HG02884 (cell line): Measurements from ENCODE around the gene CHRNA4.
"Not testable (repeated sequence)": the region's sequence is repeated elsewhere in the genome, so short reads cannot be mapped to it uniquely, and the experiment has no call there.

Experiments used
- ATAC-seq: cut with Tn5 transposase; IDR thresholded peaks from one replicate; pipeline ENCODE4 v1.9.1; 2021; ENCODE audit warnings: mild to moderate bottlenecking, moderate library complexity; ENCODE audit not compliant: unreplicated experiment

CHRNA4 gene

DNA sequence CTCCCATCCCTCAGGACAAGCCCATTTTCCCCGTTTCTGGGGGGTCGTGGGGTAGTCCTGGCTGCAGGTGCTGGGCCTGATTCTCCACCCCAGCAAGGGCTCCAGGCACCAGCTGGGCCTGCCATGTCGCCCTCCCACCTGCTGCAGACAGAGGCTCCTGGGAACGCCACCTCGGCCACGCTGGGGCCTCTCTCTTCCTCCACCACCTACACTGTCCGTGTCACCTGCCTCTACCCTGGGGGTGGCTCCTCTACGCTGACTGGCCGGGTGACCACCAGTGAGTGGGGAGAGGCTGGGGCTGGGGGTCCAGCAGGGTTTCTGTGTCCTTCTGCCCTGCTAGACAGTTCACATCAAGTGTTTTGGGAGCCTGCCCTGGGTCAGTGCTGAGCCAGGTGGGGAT is 48.9 kb downstream of the CHRNA4 start:
- no peak for ATAC-seq

DNA sequence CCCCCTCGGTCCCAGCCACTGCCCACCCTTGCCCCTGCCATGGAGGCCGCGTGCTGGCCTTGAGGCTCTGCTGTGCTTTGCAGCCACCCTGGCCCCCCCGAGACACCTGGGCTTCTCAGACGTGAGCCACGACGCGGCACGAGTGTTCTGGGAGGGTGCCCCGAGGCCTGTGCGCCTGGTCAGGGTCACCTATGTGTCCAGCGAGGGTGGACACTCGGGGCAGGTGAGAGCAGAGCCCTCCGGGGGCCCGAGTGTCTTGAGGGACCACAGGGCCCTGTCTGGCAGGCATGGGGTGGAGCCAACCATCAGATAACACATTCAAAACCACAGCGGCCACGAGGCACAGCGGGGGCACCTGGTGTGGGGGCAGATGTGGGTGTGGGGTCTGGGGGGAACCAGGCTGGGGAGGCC is 49.3 kb downstream of the CHRNA4 start:
- no peak for ATAC-seq

DNA sequence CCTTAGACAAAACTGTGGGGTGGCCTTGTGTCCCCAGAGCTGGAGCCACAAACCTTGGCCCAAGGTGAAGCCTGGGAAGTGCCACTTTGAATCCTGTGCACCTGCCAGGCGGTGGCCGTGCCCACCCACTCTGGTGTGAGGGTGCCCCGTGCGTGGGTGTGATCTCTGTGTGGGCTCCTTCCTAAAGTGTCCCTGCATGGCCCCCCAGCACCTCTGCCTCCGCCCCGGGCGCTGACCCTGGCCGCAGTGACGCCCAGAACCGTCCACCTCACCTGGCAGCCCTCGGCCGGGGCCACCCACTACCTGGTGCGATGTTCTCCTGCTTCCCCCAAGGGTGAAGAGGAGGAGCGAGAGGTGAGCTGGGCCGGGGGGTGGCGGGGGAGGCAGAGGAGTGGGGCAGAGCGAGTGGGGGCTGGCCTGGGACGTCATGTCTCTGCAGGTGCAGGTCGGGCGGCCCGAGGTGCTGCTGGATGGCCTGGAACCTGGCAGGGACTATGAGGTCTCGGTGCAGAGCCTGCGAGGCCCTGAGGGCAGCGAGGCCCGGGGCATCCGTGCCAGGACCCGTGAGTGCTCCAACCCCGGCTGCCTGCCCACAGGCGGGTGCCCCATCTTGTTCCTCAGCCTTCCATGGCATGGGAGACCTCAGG is 49.8 kb downstream of the CHRNA4 start:
- ATAC-seq: no peak

DNA sequence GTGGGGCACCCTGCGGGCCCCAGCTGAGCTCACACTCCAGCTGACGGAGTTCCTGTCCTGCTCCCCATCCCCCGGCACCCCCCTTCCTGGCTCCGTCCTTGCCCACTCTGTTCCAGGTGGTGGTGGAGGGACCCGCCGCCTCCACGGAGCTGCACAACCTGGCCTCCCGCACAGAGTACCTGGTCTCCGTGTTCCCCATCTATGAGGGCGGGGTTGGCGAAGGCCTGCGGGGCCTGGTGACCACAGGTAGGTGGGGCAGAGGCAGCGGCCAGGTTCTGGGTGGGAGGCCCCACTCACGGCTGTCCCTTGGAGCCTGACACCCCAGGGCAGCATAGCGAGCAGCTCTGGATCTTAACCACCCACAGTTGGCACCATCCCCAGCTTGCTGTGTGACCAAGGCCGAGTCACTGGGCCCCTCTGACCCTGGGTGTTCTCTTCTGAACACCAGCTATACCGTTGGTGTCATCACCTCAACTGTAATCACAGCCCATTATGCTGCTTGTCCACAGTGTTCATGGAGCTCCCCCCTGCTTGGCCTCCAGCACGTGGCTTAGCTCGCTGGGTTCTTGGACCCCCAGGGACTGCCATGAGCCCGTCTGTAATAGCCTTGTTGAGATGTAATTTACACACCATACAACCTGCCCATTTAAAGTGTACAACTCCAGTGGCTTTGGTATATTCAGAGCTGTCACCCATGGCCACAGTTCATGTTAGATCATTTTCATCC is 50.7 kb downstream of the CHRNA4 start:
- no peak for ATAC-seq

DNA sequence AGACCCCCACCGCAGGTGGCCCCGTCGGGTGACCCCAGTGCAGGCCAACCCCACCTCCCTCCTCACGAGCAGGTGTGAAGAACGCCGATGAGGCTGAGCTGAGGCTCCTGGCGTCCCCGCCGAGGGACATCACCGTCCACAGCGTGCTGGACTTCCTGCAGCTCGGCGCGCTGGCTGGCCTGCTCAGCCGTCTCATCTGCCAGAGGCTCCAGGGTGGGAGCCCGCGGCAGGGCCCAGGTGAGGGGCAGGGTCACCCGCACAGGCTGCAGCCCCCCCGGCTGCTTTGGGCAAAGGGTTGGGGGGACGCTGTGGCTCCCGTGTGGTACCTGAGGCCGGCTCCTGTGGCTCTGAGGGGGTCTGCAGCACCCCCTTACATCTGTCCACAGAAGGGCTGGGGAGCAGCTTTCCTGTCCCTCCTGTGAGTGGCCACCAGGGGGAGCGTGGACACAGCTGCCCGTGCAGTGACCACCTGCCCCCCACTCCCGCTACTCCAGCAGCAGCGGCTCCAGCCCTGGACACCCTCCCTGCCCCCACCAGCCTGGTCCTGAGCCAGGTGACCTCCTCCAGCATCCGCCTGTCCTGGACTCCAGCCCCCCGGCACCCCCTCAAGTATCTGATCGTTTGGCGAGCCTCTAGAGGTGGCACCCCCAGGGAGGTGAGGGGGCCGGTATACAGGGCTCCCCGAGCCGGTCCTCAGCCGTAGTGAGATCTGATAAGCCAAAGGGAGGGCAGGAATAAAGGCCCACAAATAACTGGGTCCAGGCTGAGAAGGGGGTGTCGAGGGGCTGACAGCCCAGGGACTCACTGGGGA is 51.7 kb downstream of the CHRNA4 start:
- no peak for ATAC-seq

DNA sequence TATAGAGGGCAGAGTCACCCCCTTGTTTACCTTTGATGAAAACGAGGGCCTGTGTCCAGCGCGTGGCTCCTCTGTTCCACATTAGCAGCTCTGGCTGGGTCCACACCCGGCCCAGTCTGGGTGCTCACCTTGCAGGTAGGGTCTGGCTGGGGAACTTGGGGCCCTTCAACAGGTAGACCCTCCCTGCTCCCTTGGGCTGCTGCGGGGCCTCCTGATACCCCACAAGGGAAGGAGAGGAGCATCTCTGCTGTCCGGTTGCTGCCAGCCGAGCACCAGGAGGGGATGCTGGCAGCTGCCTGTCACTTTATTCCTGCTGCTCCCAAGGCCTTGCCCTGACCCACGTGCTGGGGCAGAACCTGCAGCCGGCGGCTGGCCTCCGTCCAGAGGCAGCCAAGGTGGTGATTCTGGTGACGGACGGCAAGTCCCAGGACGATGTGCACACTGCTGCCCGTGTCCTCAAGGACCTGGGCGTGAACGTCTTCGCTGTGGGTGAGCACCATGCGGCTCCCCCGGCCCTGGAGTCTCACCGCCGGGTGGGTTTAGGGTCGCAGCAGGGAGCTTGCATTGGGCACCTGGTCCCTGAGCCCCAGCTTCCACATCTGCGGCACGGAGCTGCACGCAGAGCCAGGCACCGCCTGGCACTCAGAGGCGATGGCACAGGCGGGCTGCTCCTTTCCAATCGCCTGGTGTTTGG is 52.8 kb downstream of the CHRNA4 start:
- no peak for ATAC-seq

DNA sequence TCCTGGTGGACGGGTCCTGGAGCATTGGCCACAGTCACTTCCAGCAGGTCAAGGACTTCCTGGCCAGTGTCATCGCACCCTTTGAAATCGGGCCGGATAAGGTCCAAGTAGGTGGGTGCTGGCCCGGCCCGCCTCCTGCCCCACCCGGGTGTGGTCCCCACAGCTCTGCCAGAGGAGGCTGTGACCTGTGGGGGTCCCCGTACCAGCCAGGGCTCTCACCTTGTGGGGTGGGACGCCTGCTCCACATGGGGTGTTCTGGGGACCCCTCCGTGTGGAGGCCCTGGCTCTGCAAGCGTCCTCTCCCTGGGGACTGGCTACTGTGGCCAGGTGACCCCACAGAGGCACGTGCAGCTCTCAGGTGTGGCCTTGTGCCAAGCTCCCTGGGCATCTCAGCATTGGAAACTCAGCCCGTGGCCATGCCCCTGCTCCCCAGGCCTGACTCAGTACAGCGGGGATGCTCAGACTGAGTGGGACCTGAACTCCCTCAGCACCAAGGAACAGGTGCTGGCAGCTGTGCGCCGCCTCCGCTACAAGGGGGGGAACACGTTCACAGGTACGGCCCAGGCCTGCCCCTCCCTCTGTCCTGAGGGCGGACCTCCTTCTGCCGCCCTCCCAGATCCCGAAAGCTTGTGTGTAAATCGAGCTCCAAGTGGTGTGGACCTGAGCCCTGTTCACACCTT is 53.5 kb downstream of the CHRNA4 start:
- ATAC-seq: no peak

DNA sequence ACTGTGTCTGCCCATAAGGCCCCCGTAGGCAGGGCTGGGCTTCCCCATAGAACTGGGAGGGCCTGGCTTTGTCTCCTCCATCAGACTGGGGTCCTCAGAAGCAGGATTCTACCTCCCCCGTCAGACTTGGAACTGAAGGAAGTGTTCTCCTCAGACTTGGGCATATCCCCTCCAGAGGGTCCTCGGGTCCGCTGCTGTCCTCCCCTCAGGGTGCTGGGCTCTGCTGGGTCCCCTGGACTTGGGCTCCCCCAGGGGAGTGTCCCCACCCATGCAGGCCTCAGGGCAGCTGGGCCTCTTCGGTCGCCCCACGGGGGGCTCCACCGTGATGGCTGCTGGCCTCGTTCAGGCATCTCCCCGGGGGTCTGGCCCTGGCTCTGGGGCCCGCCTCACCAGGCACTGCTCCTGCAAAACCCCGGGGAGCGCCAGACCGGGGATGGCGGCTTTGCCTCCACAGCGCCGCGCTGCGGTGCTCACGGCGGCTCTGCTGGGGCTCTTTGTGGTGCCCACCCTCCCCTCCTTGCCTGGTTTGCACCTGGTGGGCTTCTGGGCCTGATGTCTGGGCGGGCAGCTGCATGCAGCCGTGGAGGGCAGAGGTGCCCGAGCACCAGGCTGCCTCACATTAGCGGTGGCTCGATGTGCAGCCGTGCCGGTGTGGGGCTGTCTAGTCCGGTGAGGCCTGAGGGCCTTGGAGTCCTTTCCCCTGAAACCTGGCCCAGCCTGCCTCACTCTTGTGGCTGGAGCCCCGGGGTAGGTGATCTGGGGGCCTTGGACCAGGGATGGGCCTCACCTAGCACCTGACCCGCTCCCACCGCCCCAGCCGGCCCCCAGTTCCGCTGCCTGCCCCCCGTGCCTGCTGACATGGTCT is 54.2 kb downstream of the CHRNA4 start:
- ATAC-seq: no peak

DNA sequence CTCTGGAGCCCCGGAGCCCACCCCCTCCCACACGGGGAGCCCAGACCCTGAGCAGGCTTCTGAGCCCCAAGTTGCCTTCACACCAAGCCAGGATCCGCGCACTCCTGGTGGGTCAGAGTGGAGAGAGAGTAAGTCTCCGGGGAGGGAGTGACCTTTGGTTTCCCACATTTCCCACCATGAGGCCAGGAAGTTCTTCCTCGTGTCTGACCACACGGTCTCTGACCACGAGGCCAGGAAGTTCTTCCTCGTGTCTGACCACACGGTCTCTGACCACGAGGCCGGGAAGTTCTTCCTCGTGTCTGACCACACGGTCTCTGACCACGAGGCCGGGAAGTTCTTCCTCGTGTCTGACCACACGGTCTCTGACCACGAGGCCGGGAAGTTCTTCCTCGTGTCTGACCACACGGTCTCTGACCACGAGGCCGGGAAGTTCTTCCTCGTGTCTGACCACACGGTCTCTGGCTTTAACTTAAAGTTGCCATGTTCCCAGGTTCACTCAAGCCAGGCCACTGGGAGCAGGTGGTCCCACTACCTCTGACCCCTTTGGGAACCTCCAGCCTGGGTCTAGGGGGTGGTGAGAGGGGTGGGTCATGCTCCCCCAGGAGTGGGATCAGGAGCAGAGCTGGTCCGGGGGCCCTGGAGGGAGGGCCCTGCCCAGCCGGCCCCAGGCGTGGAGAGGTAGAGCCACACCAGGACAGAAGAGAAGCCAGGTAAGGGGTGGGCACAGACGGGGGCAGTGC is 55.0 kb downstream of the CHRNA4 start:
- not testable (repeated sequence) for ATAC-seq

DNA sequence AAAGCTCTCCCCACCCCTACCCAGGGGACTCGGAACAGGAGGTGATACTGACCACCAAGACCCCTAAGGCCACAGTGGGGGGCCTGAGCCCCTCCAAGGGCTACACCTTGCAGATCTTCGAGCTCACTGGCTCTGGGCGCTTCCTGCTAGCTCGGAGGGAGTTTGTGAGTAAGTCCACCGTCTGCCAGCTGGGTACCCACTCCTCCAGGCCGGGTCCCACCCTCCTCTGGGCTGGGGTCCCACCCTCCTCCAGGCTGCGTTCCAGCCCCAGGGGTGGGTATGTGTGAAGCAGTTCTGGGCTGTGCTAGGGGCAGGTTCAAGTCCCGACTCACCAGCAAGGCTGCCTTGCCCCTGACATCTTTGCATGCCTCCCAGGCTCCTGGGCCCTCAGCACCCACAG is 55.8 kb downstream of the CHRNA4 start:
- no peak for ATAC-seq

DNA sequence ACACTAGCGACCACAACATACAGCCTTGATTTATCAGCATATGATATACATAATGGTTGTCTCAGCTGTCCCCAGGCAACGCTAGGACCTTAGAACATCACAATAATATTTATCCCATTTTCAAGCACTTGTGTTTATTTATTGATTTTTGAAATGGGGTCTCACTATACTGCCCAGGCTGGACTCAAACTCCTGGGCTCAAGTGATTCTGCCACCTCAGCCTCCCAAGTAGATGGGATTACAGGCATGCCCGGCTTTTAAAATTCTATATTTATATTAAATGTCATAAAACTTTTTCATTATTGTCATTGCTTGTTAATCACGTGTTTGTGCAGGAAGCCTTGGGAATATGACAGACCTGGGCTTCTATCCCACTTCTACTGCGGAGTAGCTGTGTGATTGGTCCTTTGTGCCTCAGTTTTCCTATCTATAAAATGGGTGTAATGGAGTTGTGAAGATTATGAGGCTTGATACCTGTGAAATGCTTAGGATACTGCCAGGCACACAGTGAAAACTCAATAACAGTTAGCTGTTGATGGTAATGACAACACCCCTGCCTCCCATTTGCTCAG is 58.0 kb downstream of the CHRNA4 start:
- ATAC-seq: no peak

DNA sequence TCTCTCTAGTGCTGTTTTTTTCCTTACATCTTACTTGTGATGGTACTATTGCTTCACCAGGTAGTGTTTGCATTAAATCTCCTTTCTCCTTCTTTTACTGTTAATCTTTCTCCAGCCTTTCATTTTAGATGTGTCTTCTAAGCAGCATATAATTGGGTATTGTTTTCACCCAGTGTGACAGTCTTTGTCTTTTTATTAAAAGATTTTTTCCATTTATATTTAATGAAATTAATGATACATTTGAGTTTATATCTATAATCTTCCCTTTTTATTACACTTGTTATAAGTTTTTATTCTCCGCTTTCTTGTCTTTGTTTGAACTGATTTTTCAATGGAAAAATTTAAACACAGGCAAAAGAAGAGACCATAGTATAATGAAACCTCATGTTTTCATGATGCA is 59.5 kb downstream of the CHRNA4 start:
- no peak for ATAC-seq

DNA sequence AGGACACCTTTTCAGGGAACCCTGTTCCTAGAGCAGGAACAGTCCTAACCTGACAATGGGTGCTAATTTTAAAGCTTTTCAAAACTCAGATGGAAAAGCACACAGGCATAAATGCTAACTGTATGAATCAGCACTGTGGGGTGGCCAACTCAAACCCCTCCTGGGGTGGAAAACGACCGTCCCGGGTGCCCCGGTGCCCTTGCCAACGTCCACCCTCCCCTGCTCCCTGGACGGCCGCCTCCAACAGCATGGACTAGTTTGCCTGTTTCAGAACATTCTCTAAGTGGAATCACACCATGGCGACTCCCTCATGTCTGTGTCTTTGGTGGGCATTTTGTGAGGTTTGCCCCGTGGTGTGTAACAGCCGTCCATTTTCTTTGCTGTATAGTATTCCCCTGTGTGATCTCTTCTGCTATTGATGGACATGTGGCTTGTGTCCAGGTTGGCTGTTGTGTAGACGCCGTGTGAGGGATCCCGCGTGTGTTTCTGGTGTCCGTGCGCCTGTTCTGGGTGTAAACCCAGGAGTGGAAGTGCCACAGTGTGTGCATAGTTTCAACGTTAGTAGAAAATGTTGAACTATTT is 62.3 kb downstream of the CHRNA4 start:
- no peak for ATAC-seq

DNA sequence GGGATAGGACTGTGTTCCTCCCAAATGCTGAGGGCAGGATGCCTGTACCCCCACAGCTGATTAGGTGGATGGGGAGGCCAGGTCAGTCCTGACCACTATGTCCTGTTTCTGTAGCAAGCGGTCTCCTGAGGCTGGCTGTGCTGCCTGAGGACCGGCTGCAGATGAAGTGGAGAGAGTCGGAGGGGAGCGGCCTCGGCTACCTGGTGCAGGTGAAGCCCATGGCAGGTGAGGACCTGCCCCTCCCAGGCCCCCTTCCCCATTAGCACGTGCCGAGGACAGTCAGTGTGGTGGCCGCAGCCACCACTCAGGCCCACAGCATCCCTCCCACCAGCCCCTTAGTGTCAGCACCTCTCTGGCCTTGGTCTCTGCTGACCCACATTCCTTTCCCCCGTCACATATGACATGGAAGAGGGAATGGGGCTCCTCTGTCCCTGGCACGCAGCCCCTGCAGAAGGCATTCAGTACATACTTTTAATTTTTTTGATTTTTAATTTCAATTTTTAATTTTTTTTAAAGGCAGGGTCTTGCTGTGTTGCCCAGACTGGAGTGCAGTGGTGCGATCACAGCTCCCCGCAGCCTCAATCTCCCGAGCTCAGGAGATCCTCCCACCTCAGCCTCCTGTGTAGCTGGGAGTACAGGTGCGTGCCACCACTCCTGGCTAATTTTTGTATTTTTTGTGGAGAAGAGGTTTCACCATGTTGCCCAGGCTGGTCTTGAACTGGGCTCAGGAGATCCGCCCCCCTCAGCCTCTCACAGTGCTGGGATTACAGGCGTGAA is 63.2 kb downstream of the CHRNA4 start:
- no peak for ATAC-seq

DNA sequence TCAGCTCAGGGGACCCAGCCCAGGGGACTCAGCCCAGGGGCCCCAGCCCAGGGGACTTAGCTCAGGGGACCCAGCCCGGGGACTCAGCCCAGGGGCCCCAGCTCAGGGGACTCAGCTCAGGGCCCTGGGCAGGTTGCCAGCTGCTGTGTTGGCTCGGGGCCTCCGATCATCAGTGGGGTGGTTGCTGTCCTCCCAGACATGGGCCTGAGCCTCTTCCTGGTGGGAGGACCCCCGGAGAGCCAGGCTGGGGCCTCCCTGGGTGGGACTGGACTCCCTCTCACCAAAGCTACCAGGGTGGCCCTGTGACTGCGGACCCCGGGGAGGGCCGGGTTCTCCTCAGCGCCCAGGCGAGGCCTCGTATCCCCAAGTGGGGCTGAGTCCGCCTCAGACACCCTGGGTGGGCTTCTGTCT is 63.8 kb downstream of the CHRNA4 start:
- ATAC-seq: no peak

DNA sequence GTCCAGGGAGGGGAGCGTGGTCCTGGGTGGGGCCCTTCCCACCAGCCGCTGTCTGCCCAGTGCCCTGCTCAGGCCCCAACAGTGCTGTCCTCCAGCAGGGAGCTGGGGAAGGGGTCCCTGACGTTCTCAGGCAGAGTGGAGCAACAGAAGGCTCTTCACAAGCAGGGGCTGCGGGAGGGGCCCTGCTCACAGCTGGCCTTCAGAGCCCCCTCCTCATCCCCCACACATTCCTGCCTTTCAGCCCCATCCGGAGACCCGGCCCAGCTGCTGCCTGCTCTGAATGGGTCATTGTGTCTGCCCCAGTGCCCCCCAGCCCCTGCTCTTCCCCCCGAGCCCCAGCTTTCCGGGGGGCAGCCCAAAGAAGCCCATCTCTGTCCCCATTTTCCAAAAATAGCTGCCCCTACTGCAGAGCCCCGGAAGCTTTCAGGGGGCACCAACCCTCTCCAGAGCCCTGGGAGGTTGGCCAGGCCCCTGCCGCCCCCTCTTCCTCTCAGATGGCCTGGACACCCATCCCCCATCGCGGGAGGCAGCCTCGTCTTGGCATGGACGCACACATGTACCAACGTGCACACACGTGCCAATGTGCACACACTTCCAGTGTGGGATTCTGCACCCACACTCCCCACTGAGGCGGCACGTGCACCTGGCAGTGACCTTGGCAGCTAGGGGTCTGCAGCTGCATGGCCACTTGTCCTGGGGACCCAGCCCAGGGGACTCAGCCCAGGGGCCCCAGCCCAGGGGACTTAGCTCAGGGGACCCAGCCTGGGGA is 64.4 kb downstream of the CHRNA4 start:
- ATAC-seq: no peak

DNA sequence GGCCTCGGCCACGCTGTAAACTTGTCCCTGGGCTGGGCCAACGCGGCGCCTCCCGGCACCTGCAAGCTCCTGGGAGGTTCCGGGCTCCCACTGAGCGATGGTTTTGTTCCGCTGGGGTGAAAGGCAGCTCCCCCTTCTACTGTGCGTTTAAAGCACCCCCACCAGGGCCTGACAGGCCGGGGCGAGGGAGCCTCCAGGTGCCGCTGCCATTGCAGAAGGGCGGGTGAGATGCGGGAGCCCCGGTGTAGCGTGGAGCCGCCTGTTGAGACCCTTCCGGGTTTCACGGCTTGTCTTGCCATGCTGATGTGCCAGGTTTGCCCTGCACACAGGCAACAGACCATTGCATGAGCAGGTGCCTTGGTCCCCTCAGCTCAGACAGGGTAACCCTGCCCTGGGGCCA is 65.3 kb downstream of the CHRNA4 start:
- no peak for ATAC-seq
